ENCODE data around the gene ALG12.

The ALG12 gene

DNA sequence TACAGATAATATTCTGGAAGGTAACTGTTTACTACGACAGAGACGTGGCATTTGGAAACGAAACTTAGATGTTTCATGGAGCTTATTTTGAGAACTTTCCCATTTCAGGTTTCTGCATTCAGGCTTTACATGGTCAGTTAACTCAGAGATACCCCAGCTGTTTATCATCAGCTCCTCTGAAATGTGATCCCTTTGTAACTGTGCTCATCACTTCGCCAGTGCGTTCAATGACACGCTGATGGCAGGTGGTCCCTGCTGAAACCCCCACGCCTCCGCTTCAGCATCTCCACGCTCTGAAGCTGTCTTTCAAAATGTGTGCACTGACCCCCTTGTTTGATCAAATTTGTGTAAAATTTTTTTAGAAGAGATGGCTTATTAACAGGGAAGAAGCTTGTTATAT lies 30.5 kb downstream of the ALG12 start:
- no peak for DNase-seq (ENCODE audit: low read depth)

DNA sequence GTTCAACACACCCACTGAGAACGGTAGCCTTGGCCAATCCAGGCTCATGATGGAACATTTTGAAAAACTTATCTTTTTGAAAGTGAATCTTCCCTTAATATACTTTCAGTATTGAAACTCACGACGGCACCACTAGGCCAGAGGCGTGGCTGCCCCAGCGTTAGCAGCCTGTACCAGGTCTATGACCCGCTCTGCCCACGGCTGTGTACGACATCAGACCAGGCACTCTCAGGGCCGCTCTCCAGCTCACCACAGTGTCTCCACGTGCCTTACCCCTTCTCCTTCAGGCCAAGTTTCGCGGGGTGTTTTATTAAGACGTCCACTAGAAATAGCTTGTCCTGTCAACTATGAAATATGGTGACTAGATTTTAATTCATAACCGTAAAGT lies 31.2 kb downstream of the ALG12 start:
- DNase-seq (ENCODE audit: low read depth), result no peak

DNA sequence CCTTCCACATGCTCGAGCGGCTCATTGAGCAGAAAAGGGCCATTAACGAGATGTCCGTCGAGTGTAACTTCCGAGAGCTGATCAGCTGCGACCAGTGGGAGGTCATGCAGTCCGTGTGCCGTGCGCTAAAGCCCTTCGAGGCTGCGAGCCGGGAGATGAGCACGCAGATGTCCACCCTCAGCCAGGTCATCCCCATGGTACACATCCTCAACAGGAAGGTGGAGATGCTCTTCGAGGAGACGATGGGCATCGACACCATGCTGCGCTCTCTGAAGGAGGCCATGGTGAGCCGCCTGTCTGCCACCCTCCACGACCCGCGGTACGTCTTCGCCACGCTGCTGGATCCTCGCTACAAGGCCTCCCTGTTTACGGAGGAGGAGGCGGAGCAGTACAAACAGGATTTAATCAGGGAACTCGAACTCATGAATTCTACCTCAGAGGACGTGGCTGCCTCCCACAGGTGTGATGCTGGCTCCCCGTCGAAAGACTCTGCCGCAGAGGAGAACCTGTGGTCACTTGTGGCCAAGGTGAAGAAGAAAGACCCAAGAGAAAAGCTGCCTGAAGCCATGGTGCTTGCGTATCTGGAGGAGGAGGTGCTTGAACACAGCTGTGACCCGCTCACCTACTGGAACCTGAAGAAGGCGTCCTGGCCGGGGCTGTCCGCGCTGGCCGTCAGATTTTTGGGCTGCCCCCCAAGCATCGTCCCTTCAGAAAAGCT lies 31.7 kb downstream of the ALG12 start:
- DNase-seq (ENCODE audit: low read depth), result no peak

DNA sequence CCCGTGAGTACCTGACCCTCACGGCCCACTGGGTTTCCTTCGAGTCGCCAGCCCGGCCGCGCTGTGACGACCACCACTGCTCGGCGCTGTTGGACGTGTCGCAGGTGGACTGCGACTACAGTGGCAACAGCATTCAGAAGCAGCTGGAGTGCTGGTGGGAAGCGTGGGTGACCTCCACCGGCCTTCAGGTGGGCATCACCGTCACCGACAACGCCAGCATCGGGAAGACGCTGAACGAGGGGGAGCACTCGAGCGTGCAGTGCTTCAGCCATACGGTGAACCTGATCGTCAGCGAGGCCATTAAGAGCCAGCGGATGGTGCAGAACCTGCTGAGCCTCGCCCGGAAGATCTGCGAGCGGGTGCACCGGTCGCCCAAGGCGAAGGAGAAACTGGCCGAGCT lies 32.4 kb downstream of the ALG12 start:
- DNase-seq (ENCODE audit: low read depth), result no peak

DNA sequence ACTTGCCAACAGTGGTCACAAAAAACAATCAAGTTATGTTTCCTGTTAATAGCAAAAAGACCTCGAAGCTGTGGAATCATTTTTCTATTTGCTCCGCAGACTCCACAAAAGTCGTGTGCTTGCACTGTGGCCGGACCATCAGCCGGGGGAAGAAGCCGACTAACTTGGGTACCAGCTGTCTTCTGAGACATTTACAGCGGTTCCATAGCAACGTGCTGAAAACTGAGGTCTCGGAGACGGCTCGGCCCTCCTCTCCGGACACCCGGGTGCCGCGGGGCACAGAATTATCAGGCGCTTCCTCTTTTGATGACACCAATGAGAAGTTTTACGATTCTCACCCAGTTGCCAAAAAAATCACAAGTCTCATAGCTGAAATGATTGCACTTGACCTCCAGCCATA lies 33.0 kb downstream of the ALG12 start:
- DNase-seq (ENCODE audit: low read depth), result no peak

DNA sequence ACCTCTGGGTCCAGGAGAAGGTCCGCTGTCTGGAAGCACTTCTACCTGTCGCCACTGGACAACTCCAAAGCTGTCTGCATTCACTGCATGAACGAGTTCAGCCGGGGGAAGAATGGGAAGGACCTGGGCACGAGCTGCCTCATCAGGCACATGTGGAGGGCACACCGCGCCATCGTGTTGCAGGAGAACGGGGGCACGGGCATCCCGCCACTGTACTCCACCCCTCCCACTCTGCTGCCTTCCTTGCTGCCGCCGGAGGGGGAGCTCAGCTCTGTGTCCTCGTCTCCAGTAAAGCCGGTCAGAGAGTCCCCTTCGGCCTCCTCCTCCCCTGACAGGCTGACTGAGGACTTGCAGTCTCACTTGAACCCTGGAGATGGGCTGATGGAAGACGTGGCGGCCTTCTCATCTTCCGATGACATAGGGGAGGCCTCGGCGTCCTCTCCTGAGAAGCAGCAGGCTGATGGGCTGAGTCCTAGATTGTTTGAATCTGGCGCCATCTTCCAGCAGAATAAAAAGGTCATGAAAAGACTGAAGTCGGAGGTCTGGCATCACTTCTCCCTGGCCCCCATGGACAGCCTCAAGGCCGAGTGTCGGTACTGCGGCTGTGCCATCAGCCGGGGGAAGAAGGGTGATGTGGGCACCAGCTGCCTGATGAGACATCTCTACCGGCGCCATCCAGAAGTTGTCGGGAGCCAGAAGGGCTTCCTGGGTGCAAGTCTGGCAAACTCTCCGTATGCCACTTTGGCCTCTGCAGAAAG lies 33.6 kb downstream of the ALG12 start:
- DNase-seq (ENCODE audit: low read depth), result no peak

DNA sequence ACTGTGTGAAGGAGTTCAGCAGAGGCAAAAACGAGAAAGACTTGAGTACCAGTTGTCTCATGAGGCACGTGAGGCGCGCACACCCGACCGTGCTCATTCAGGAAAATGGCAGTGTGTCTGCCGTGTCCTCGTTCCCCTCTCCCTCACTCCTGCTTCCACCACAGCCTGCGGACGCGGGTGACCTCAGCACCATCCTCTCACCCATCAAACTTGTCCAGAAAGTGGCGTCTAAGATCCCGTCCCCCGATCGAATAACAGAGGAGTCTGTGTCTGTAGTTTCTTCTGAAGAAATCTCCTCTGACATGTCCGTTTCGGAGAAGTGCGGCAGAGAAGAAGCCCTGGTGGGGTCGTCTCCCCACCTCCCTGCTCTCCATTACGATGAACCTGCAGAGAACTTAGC lies 34.2 kb downstream of the ALG12 start:
- DNase-seq (ENCODE audit: low read depth), result no peak

DNA sequence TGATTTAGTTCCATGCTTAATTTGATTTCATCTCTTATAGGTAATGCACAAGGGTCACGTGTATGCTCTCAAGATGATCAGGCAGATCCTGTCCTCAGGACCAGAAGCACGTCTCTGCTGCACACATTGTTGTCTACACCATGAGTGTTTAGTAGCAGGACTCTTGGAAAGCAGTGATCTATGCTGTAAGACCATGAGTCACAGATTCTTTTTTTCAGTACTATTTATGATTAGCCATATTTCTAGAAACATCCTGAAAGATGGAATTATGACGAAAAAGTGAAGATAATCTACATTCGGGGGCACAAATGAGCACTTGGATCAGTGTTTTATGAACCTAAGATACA lies 35.0 kb downstream of the ALG12 start:
- DNase-seq (ENCODE audit: low read depth), result no peak

DNA sequence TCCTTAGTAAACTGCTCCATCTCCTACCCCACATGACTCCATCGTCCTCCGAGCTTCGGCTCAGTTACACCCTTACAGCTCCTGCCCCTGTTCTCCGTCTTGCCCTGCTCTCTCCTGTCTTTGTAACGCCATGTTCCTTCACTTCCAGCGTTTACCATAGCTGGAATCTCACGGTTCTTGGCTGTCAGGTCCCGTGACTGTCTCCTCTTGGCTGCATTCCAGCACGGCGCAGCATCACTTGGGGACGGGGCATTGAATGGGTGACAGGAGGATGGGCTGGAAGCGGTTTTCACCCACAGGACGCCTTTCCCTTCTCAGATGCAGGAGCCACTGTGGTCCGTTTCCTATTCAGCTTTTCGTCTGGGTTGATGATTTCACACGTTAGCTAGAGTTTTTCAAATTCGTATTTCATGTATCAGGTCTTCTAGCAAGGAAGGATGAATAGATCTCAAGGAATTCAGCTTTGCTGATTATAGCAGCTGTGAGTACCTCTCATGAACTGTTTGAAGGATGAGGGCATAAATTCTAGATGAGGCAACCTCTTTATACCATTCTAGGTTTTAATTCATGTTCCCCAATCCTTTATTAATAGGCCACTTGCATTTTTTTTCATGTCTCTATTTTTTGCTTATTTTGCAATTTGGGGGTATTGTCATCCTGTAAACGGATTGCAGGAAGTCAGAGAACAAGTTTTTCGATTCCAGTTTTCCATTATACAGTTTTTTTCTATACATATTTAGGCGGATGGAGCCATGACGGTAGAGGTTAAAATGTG lies 35.5 kb downstream of the ALG12 start:
- no peak for DNase-seq (ENCODE audit: low read depth)

DNA sequence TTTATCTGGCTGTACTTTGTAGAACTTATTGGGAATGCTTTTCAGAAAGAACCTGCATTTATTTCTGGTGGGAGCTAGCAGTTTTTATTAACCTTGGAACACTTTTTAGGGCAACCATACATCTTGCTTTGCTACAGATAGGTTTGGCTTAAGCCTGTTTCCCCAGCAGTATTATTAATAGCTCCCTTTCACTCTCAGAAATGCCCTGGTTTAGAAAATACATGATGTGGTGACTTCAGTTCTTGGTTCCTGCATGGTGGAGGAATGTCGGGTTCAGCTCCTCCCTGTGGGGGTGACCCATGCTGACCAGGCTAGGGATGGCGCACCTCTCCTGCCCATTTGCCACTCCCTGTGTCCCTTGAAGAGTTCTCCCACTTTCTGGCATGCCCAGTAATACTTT lies 36.4 kb downstream of the ALG12 start:
- DNase-seq (ENCODE audit: low read depth), result no peak

DNA sequence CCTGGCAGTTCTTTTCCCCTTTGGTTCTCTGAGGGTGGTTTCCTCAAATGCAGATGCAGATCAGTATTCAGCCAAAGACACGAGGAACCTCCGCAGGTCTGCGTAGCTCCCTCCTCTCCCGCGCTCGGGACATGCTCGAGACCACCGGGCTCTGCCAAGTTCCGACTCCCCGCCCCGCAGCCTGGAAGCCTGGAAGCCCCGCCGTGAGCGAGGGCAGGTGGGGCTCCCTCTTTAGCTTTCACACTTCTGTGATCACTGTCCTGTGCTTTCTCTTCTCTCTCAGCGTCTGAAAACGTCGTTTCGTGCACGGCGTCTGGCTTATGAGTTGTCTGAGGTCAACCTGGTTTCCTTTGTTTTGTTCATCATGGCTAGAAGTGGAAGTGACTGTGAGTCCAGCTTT lies 38.0 kb downstream of the ALG12 start:
- no peak for DNase-seq (ENCODE audit: low read depth)

DNA sequence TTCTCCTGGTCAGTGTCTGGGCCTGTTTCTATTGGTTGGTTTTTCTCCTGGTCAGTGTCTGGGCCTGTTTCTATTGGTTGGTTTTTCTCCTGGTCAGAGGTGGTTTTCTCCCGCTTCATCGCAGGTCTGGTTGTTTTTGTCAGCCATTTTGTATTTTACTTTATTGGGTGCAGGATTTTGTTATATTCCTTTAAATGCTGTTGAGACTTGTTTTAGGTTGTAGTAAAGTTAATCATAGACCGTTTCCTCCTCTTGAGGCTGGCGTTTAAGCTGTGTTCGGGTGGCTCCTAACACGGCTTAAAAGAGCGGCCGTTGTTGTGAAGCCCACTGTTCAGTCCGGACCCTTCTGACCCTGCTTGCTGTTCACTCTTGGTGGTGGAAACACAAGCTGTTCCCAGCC lies 38.4 kb downstream of the ALG12 start:
- DNase-seq (ENCODE audit: low read depth), result no peak

DNA sequence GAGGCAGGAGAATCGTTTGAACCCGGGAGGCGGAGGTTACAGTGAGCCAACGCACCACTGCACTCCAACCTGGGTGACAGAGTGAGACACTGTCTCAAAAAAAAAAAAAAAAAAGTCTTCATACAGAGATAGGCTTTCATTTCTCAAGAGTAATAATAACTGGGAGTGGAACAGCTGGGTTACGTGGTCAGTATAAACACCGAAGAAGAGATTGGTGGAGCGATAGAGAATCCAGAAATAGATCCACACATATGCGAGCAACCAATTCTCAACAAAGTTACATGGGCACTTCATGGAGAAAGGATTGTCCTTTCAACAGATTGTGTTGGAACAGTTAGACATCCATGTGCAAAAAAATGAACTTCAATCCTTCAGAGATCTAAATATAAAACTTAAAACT lies 40.0 kb downstream of the ALG12 start:
- no peak for DNase-seq (ENCODE audit: low read depth)

DNA sequence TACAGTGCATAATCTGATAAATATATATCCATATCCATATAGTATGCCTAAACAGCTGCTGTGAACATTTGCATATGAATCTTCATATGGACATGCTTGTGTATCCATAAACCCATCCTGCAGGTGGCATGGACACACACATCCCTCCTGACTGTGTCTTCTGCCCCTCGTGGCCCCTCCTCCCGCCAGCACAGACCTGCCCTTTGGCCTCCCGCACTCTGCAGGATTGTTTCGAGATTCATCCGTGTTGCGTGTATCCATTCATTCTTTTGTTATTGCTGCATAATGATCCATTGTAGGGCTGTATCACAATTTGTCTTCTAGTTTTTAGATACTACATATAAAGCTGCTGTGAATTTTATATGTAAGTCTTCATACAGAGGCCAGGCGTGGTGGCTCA lies 40.6 kb downstream of the ALG12 start:
- DNase-seq (ENCODE audit: low read depth), result no peak

DNA sequence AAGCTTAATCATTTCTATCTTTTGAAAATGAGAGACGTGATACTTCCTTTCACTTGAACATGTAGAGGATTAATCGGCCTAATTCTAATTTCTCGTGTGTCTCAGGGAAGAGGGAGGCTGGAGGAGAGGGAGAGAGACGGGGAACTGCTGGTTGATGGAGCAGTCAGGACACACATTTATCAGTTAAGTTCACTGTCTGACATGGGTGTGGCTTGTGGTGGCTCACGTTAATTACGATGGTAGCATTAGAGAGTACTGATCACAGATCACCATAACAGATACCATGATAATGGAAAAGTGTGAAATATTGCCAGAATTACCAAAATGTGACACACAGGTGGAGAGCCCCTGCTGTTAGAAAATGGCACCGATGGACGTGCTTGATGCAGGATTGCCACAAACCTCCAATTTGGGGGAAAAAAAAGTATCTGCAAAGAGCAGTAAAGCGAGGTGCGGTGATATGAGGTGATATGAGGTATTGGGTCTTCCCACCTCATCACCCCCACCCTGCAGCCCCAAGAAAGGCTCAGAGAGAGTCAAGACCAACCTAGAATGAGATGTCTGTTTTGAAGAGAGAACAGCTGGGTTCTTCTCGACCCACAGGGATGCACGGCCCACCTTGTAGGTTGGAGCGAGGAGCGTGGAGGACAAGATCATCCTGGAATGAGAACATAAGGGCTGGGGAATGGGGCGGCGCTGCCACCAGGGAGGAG lies 44.9 kb downstream of the ALG12 start:
- no peak for DNase-seq (ENCODE audit: low read depth)

DNA sequence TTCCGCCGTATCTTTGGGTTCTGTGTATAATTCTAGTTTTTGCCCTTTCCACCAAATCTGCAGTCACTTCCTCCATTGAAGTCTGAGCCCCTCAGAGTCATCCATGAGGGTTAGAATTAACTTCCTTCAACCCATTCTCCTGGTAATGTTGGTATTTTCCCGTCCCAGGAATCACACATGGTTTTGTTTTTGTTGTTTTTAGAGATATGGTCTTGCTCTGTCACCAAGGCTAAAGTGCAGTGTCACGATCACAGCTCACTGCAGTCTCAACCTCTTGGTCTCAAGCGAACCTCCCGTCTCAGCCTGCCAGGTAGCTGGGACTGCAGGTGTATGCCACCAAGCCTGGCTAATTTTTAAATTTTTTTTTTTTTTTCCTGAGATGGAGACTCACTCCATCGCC lies 45.9 kb downstream of the ALG12 start:
- DNase-seq (ENCODE audit: low read depth), result no peak

DNA sequence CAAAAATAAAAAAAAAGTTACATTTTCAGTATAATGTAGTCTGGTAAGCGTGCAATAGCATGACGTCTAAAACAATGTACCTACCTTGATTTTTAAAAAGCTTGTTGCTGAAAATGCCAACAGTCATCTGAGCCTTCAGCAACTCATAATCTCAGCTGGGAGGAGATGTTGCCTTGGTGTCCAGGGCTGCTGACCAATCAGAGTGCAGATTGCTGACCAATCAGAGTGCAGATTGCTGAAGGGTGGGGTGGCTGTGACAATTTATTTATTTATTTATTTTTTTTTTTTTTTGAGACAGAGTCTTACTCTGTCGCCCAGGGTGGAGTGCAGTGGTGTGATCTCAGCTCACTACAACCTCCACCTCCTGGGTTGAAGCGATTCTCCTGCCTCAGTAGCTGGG lies 46.8 kb downstream of the ALG12 start:
- no peak for DNase-seq (ENCODE audit: low read depth)

DNA sequence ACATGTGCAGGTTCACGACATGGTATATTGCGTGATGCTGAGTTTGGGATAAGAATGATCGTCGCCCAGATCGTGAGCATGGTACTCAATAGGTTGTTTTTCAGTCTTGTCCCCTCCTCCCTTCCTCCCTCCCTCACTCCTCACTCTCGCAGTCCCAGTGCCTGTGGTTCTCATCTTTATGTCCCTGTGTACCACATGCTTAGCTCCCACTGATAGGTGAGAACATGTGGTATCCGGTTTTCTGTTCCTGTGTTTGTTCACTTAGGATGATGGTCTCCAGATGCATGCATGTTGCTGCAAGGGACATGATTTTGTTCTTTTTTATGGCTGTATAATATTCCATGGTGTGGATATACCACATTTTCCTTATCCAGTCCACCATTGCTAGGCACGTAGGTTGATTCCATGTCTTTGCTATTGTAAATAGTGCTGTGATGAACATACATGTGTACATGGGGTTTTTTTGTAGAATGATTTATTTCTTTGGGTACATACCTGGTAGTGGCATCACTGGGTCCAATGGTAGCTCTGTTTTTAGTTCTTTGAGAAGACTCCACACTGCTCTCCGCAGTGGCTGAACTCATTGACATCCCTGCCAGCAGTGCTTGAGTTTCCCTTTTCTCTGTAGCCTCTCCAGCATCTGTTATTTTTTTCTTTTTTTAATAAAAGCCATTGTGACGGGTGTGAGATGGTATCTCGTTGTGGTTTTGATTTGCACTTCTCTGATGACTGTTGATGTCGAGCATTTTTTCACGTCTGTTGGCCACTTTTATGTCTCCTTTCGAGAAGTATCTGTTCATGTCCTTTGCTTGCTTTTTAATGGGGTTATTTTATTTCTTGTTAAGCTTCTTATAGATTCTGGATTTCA lies 48.2 kb downstream of the ALG12 start:
- no peak for DNase-seq (ENCODE audit: low read depth)

DNA sequence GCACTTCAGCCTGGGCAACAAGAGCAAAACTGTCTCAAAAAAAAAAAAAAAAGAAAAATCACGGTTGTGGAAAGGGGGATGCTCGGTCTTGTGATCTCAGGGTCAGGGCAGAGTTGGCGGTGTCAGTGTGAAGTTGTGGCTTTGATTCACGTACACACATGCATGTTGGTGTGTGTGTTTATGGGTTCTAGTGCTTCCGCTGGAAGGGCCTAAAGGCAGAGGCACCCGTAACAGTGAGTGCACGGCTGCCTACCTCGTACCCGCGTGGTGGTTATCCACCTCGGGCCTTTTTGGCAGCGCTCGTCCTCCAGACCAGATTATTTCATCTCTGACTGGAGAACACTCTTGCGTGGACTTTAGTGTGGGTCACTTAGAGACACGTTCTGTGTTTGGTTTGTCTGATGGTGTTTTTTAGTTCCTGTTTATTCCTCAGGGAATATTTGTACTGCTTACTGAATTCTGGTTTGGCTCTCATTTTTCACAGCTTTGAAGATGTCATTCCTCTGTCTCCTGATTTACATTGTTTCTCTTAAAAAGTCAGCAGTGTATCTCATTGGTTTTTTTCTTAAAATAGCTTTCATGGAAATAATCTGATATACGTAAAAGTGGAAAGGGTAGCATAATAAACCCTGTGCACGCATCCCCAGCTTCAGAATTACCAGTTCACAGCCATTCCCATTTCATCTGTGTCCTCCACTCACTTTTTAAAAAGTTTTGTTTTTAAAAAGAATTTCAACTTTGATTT lies 49.0 kb downstream of the ALG12 start:
- no peak for DNase-seq (ENCODE audit: low read depth)

DNA sequence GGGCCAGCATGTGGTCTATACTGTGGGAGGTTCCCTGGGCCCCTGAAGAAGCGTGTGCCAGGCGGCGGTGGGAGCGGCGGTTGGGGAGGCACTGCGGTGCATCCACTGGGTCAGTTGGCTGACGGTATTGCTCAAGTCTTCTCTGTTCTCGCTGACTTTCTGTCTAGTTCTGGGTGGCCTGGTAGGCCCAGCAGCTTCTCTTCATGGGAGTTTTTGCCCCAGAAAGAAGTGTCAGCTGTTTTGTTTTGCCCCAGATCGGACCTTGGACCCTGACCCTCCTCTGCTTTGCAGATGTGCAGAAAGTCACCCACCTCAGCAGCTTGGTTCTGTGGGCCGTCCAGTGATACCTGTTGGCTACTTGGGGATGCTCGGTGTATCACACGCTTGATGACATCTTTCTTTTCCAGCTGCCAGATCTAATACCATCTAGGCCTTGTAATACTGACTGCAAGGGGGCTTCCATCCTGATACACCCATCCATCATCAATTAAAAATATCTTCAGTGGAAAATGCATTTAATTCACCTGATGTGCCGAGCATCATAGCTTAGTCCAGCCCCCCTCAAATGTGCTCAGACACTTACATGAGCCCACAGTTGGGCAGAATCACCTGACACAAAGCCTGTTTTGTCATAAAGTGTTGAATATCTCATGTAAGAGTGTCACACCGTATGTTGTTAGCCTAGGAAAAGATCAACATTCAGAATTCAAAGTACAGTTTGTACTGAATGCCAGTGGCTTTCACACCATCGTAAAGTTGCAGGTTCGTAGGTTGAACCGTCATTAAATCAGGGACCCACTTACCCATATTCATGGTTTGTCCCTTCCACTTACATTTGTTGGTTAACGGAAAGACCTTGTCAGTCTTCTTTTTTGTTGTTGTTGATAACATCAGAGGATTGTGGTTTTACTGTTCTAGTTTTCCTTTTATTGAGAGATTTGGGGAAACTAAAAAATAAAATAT lies 50.7 kb downstream of the ALG12 start:
- no peak for DNase-seq (ENCODE audit: low read depth)
